Subcutaneous abdominal adipose tissue (tissue), 5 donors: ENCODE measurements around the gene HEATR1.
"Not testable (repeated sequence)": the region's sequence is repeated elsewhere in the genome, so short reads cannot be mapped to it uniquely, and the experiment has no call there.

Experiments used
- H3K27ac ChIP-seq: one replicate; pipeline ENCODE4 v1.7.0; 2013; ENCODE audit warnings: low read depth, mild to moderate bottlenecking, inconsistent platforms, low read length, moderate library complexity
- H3K27me3 ChIP-seq, 5 donors: one replicate each; pipeline ENCODE4 v1.7.0; 2013; ENCODE audit warnings: low read length in 5 of 5, inconsistent platforms in 1 of 5; ENCODE audit not compliant: control insufficient read depth in 5 of 5, insufficient read depth in 4 of 5
- H3K36me3 ChIP-seq, 5 donors: one replicate each; pipeline ENCODE4 v1.7.0; 2013; ENCODE audit warnings: low read length in 5 of 5; ENCODE audit not compliant: control insufficient read depth in 5 of 5, insufficient read depth in 5 of 5
- H3K4me1 ChIP-seq, 5 donors: one replicate each; pipeline ENCODE4 v1.7.0; 2013; ENCODE audit warnings: low read length in 5 of 5, mild to moderate bottlenecking in 3 of 5, moderate library complexity in 1 of 5; ENCODE audit not compliant: control insufficient read depth in 5 of 5, insufficient read depth in 5 of 5
- H3K4me3 ChIP-seq, 5 donors: one replicate each; pipeline ENCODE4 v1.7.0; 2013; ENCODE audit warnings: low read length in 5 of 5, low read depth in 1 of 5
- H3K9ac ChIP-seq, 5 donors: one replicate each; pipeline ENCODE4 v1.7.0; 2013; ENCODE audit warnings: low read length in 5 of 5, mild to moderate bottlenecking in 4 of 5, moderate library complexity in 3 of 5
- H3K9me3 ChIP-seq, 5 donors: one replicate each; pipeline ENCODE4 v1.7.0; 2013; ENCODE audit warnings: low read length in 5 of 5; ENCODE audit not compliant: control insufficient read depth in 5 of 5
- donor health status: healthy.
- donor health status: healthy.
- donor health status: healthy.
- donor health status: healthy.
- donor health status: healthy.

The HEATR1 gene

GRCh38 chr1:236622407-236622806 is 18.1 kb upstream of the HEATR1 start:
- Histone ChIP-seq H3K4me1 (no peaks in the 10 kb centered on the region), H3K27me3 (peaks cover 0 to 3% (median 0%) of the 10 kb centered on the region in 5 donors), H3K9ac (no peak overlapping the region), H3K4me3 (peak overlapping the region in 1 of 5 donors; percentile 1), H3K27ac (no peak overlapping the region), H3K9me3 (peaks cover 5 to 25% (median 17%) of the 10 kb centered on the region in 5 donors), H3K36me3 (no peaks in the 10 kb centered on the region)

GRCh38 chr1:236619398-236619797 is 15.1 kb upstream of the HEATR1 start:
- H3K4me1 ChIP-seq = no peaks in the 10 kb centered on the region
- H3K9ac ChIP-seq = no peak overlapping the region
- peaks cover 5 to 20% (median 17%) of the 10 kb centered on the region in 5 donors for H3K9me3 ChIP-seq
- H3K4me3 ChIP-seq = no peak overlapping the region
- H3K27ac ChIP-seq = no peak overlapping the region
- peaks cover 0 to 8% (median 0%) of the 10 kb centered on the region in 5 donors for H3K27me3 ChIP-seq
- no peaks in the 10 kb centered on the region for H3K36me3 ChIP-seq

GRCh38 chr1:236618507-236618906 is 14.2 kb upstream of the HEATR1 start:
- peaks cover 0 to 8% (median 0%) of the 10 kb centered on the region in 5 donors for H3K27me3 ChIP-seq
- no peaks in the 10 kb centered on the region for H3K4me1 ChIP-seq
- H3K27ac ChIP-seq = no peak overlapping the region
- no peak overlapping the region for H3K9ac ChIP-seq
- no peaks in the 10 kb centered on the region for H3K36me3 ChIP-seq
- no peak overlapping the region for H3K4me3 ChIP-seq
- H3K9me3 ChIP-seq = peaks cover 5 to 18% (median 17%) of the 10 kb centered on the region in 5 donors

- Histone ChIP-seq H3K9me3 (peaks cover 0 to 3% (median 0%) of the 10 kb centered on the region in 5 donors), H3K27me3 (peaks cover 0 to 12% (median 0%) of the 10 kb centered on the region in 5 donors), H3K4me1 (no peaks in the 10 kb centered on the region), H3K4me3 (no peak overlapping the region), H3K27ac (no peak overlapping the region), H3K9ac (no peak overlapping the region), H3K36me3 (no peaks in the 10 kb centered on the region)
These were observed 11.3 kb upstream of the HEATR1 start for GRCh38 chr1:236615399-236616148.

GRCh38 chr1:236612349-236612748 is 8.0 kb upstream of the HEATR1 start:
- no peak overlapping the region for H3K4me3 ChIP-seq
- no peak overlapping the region for H3K9ac ChIP-seq
- H3K36me3 ChIP-seq = no peaks in the 10 kb centered on the region
- H3K27ac ChIP-seq = no peak overlapping the region
- H3K4me1 ChIP-seq = no peaks in the 10 kb centered on the region
- H3K27me3 ChIP-seq = peaks cover 0 to 12% (median 0%) of the 10 kb centered on the region in 5 donors
- H3K9me3 ChIP-seq = peaks cover 0 to 3% (median 0%) of the 10 kb centered on the region in 5 donors

GRCh38 chr1:236608930-236609726 is 4.8 kb upstream of the HEATR1 start:
- Histone ChIP-seq H3K9me3 (peaks cover 0 to 3% (median 0%) of the 10 kb centered on the region in 5 donors), H3K27me3 (peaks cover 0 to 4% (median 0%) of the 10 kb centered on the region in 5 donors), H3K27ac (no peak overlapping the region), H3K36me3 (no peaks in the 10 kb centered on the region), H3K4me1 (peaks cover 0 to 6% (median 5%) of the 10 kb centered on the region in 5 donors), H3K9ac (no peak overlapping the region), H3K4me3 (no peak overlapping the region)

GRCh38 chr1:236607597-236607996 is 3.3 kb upstream of the HEATR1 start:
- not testable (repeated sequence) for H3K27me3 ChIP-seq, H3K27ac ChIP-seq, H3K9me3 ChIP-seq, H3K4me3 ChIP-seq, H3K36me3 ChIP-seq, H3K9ac ChIP-seq
- peaks cover 0 to 19% (median 17%) of the 10 kb centered on the region in 5 donors for H3K4me1 ChIP-seq

GRCh38 chr1:236604905-236605806 is 840 bp upstream of the HEATR1 start:
- Histone ChIP-seq H3K4me3 (peak overlapping the region; percentile 93 to 100 (median 98)), H3K4me1 (peaks cover 0 to 21% (median 18%) of the 10 kb centered on the region in 5 donors), H3K9ac (peak overlapping the region; percentile 42 to 97 (median 87)), H3K9me3 (no peaks in the 10 kb centered on the region), H3K27ac (peak overlapping the region; percentile 93), H3K36me3 (peaks cover 0 to 10% (median 5%) of the 10 kb centered on the region in 5 donors), H3K27me3 (no peaks in the 10 kb centered on the region)

- no peak overlapping the region for H3K27ac ChIP-seq
- no peaks in the 10 kb centered on the region for H3K27me3 ChIP-seq
- peaks cover 13 to 34% (median 19%) of the 10 kb centered on the region in 5 donors for H3K36me3 ChIP-seq
- H3K4me1 ChIP-seq = peaks cover 0 to 21% (median 18%) of the 10 kb centered on the region in 5 donors
- H3K9ac ChIP-seq = no peak overlapping the region
- no peaks in the 10 kb centered on the region for H3K9me3 ChIP-seq
- no peak overlapping the region for H3K4me3 ChIP-seq
These were observed 2.1 kb downstream of the HEATR1 start for GRCh38 chr1:236602171-236602570.
